IMR-90 (cell line): ENCODE data around the gene TIMM8A. TPM values are rescaled to one million over a fixed set of nuclear protein-coding genes. Genes with fewer than 3 reads are reported as not detected.

Experiments used
- ATAC-seq: fragments of 200-7000 bp; cut with Tn5 transposase; 2 replicates; pipeline ENCODE4 v1.9.1; 2020; ENCODE audit warnings: low read depth, mild to moderate bottlenecking, moderate library complexity
- BruUV-seq: library from RNA; stranded (reverse); fragments of 400-500 nt; replicated peaks from 2 replicates; lab custom pipeline; 2021; lab: Mats Ljungman, UMichigan
- CTCF ChIA-PET: fragments of 300-600 bp; formaldehyde crosslinking; extraction: SDS; loops from one replicate; lab custom pipeline; 2021; ENCODE audit warnings: antibody characterized with exemption; lab: Yijun Ruan, JAX
- POLR2A ChIA-PET: fragments of 300-600 bp; sonication (Branson Sonifier 250); formaldehyde crosslinking; loops from one replicate; lab custom pipeline; 2022; ENCODE audit warnings: antibody characterized with exemption; ENCODE audit not compliant: unreplicated experiment; lab: Charles Lee
- DNase-seq: peaks from one replicate; pipeline ENCODE4 v3.0.0; 2013
- H2AFZ ChIP-seq: replicated peaks from 2 replicates; pipeline ENCODE3; 2013; ENCODE audit warnings: low read length, mild to moderate bottlenecking; ENCODE audit not compliant: poor library complexity
- H2AK5ac ChIP-seq: 2 replicates; pipeline ENCODE4 v1.6.1; 2013; ENCODE audit warnings: low read depth, low read length, inconsistent platforms
- H2AK9ac ChIP-seq: replicated peaks from 2 replicates; pipeline ENCODE3; 2013; ENCODE audit warnings: mild to moderate bottlenecking, low read depth, low read length, moderate library complexity; ENCODE audit not compliant: poor library complexity
- H2BK120ac ChIP-seq: 2 replicates; pipeline ENCODE4 v1.6.1; 2013; ENCODE audit warnings: low read depth, low read length, inconsistent platforms
- H2BK15ac ChIP-seq: 3 replicates; pipeline ENCODE4 v1.6.1; 2013; ENCODE audit warnings: low read depth, low read length, inconsistent platforms
- H2BK20ac ChIP-seq: 2 replicates; pipeline ENCODE4 v1.6.1; 2013; ENCODE audit warnings: low read depth, mild to moderate bottlenecking, inconsistent platforms, low read length, moderate library complexity
- H2BK5ac ChIP-seq: 2 replicates; pipeline ENCODE4 v1.6.1; 2013; ENCODE audit warnings: mild to moderate bottlenecking, low read depth, low read length, inconsistent platforms; ENCODE audit not compliant: poor library complexity, severe bottlenecking
- H3K14ac ChIP-seq: replicated peaks from 2 replicates; pipeline ENCODE4 v1.6.1; 2013; ENCODE audit warnings: low read depth, low read length, inconsistent platforms
- H3K18ac ChIP-seq: 2 replicates; pipeline ENCODE4 v1.6.1; 2013; ENCODE audit warnings: low read depth, low read length, control low read depth
- H3K23ac ChIP-seq: 2 replicates; pipeline ENCODE4 v1.6.1; 2013; ENCODE audit warnings: low read depth, low read length, inconsistent platforms
- H3K27ac ChIP-seq: 2 replicates; pipeline ENCODE4 v1.5.1; 2013; ENCODE audit warnings: mild to moderate bottlenecking, control low read depth, low read length; ENCODE audit not compliant: insufficient read depth
- H3K27me3 ChIP-seq: 2 replicates; pipeline ENCODE4 v1.6.1; 2013; ENCODE audit warnings: low read length; ENCODE audit not compliant: control insufficient read depth, insufficient read depth
- H3K36me3 ChIP-seq: 2 replicates; pipeline ENCODE4 v1.6.1; 2013; ENCODE audit warnings: low read length, mixed read lengths; ENCODE audit not compliant: control insufficient read depth, insufficient read depth
- H3K4ac ChIP-seq: 2 replicates; pipeline ENCODE4 v1.6.1; 2013; ENCODE audit warnings: low read depth, low read length, inconsistent platforms
- H3K4me1 ChIP-seq: 2 replicates; pipeline ENCODE4 v1.6.1; 2013; ENCODE audit warnings: low read length, mixed read lengths; ENCODE audit not compliant: control insufficient read depth, insufficient read depth
- H3K4me2 ChIP-seq: 2 replicates; pipeline ENCODE4 v1.6.1; 2013; ENCODE audit warnings: low read depth, mild to moderate bottlenecking, control low read depth, low read length, moderate library complexity
- H3K4me3 ChIP-seq: 2 replicates; pipeline ENCODE4 v1.5.1; 2013; ENCODE audit warnings: low read depth, mild to moderate bottlenecking, control low read depth, low read length, moderate library complexity; ENCODE audit not compliant: insufficient read depth
- H3K56ac ChIP-seq: 2 replicates; pipeline ENCODE4 v1.6.1; 2013; ENCODE audit warnings: low read length, inconsistent platforms; ENCODE audit not compliant: insufficient read depth; ENCODE audit errors: extremely low read depth
- H3K79me1 ChIP-seq, 2 experiments: 2 replicates each; pipeline ENCODE4 v1.6.1; 2013; ENCODE audit warnings: low read length in 2 of 2, inconsistent platforms in 1 of 2, low read depth in 1 of 2
- H3K9ac ChIP-seq: 2 replicates; pipeline ENCODE4 v1.6.1; 2013; ENCODE audit warnings: low read depth, low read length, control low read depth
- H3K9me1 ChIP-seq: 2 replicates; pipeline ENCODE4 v1.6.1; 2013; ENCODE audit warnings: low read length, inconsistent platforms; ENCODE audit not compliant: insufficient read depth
- H3K9me3 ChIP-seq: 2 replicates; pipeline ENCODE4 v1.6.1; 2013; ENCODE audit warnings: low read length; ENCODE audit not compliant: control insufficient read depth, insufficient read depth
- H4K20me1 ChIP-seq: 2 replicates; pipeline ENCODE4 v1.6.1; 2013; ENCODE audit warnings: low read length, inconsistent platforms; ENCODE audit not compliant: insufficient read depth
- H4K5ac ChIP-seq: 2 replicates; pipeline ENCODE4 v1.6.1; 2013; ENCODE audit warnings: mild to moderate bottlenecking, low read depth, low read length, control low read depth
- H4K8ac ChIP-seq, 2 experiments: 2 replicates each; pipeline ENCODE4 v1.6.1; 2013; ENCODE audit warnings: low read depth in 2 of 2, low read length in 2 of 2, control low read depth in 1 of 2, inconsistent platforms in 1 of 2
- H4K91ac ChIP-seq: 2 replicates; pipeline ENCODE4 v1.6.1; 2013; ENCODE audit warnings: low read depth, low read length, inconsistent platforms; ENCODE audit not compliant: insufficient read depth
- BHLHE40 ChIP-seq: fragments of 150-350 bp; IDR thresholded peaks from 2 replicates; pipeline ENCODE4 v1.6.1; 2016; ENCODE audit warnings: mild to moderate bottlenecking, low read depth, low read length
- CEBPB ChIP-seq: IDR thresholded peaks from 2 replicates; pipeline ENCODE4 v1.6.1; 2012; ENCODE audit warnings: low read depth, low read length, improper control_type of control experiment
- CHD1 ChIP-seq: IDR thresholded peaks from 2 replicates; pipeline ENCODE4 v1.6.1; 2012; ENCODE audit warnings: low read depth, low read length, improper control_type of control experiment
- CTCF ChIP-seq: conservative IDR thresholded peaks from 2 replicates; pipeline ENCODE4 v1.5.1; 2012; ENCODE audit warnings: mild to moderate bottlenecking, low read depth, low read length, improper control_type of control experiment
- FOS ChIP-seq: fragments of 150-350 bp; IDR thresholded peaks from 2 replicates; pipeline ENCODE4 v1.6.1; 2016; ENCODE audit warnings: low read depth, low read length
- MAFK ChIP-seq: IDR thresholded peaks from 2 replicates; pipeline ENCODE4 v1.6.1; 2012; ENCODE audit warnings: low read depth, low read length, improper control_type of control experiment
- MAZ ChIP-seq: IDR thresholded peaks from 2 replicates; pipeline ENCODE4 v1.6.1; 2012; ENCODE audit warnings: low read depth, mild to moderate bottlenecking, low read length, improper control_type of control experiment, moderate library complexity, borderline replicate concordance
- MXI1 ChIP-seq: IDR thresholded peaks from 2 replicates; pipeline ENCODE4 v1.6.1; 2012; ENCODE audit warnings: low read depth, mild to moderate bottlenecking, low read length, moderate library complexity, borderline replicate concordance
- NFE2L2 ChIP-seq: fragments of 150-350 bp; IDR thresholded peaks from 2 replicates; pipeline ENCODE4 v1.6.1; 2016; ENCODE audit warnings: low read depth, mild to moderate bottlenecking, low read length
- RAD21 ChIP-seq: IDR thresholded peaks from 2 replicates; pipeline ENCODE4 v1.6.1; 2012; ENCODE audit warnings: low read length, improper control_type of control experiment
- RFX5 ChIP-seq: IDR thresholded peaks from 2 replicates; pipeline ENCODE4 v1.8.0; 2012; ENCODE audit warnings: low read depth, mild to moderate bottlenecking, low read length, moderate library complexity
- SMC3 ChIP-seq: fragments of 150-350 bp; IDR thresholded peaks from 2 replicates; pipeline ENCODE4 v1.6.1; 2016; ENCODE audit warnings: low read depth, mild to moderate bottlenecking, antibody characterized with exemption, low read length, moderate library complexity
- USF2 ChIP-seq: fragments of 150-350 bp; IDR thresholded peaks from 2 replicates; pipeline ENCODE4 v1.6.1; 2017; ENCODE audit warnings: mild to moderate bottlenecking, antibody characterized with exemption, low read length, low read depth
- WGBS, 2 experiments: methylation state at CpG; one replicate each; pipeline versions ENCODE4 v1.1.5 to v1.1.7; 2013; ENCODE audit warnings: missing lambda C conversion rate in 2 of 2; ENCODE audit not compliant: insufficient read length in 1 of 2; ENCODE audit errors: extremely low coverage in 2 of 2; 5-methylcytosine and 5-hydroxymethylcytosine counted together
- dilution Hi-C: fragments of 300-500 bp; cut with HindIII; formaldehyde crosslinking; loops from one replicate; pipeline ENCODE4 v1.14.3; 2018; ENCODE audit warnings: low sequenced_read_pairs; ENCODE audit not compliant: unreplicated experiment
- in situ Hi-C: fragments of 300-500 bp; cut with MboI; formaldehyde crosslinking; loops from 3 replicates; pipeline ENCODE4 v1.14.3; 2019; ENCODE audit warnings: low sequenced_read_pairs, inconsistent platforms, mixed read lengths
- intact Hi-C: fragments of 100-400 bp; cut with micrococcal nuclease; formaldehyde crosslinking; loops from 2 replicates; pipeline ENCODE4 v1.10.0; 2022
- polyA plus RNA-seq, 3 experiments: library from polyadenylated mRNA; depleted of rRNA; stranded (reverse); fragments of >200 nt; gene quantifications; 2 replicates each; pipeline ENCODE4 v1.2.3, GENCODE V29; 2012; ENCODE audit warnings: low replicate concordance in 1 of 3
- total RNA-seq: library from RNA; depleted of rRNA; stranded (reverse); fragments of >200 nt; gene quantifications from 2 replicates; pipeline ENCODE4 v1.2.3, GENCODE V29; 2012
- TF ChIP-seq, protein P1 (sequence below): fragments of 150-350 bp; IDR thresholded peaks from 2 replicates; pipeline ENCODE4 v1.6.1; 2016; ENCODE audit warnings: low read depth, mild to moderate bottlenecking, low read length, moderate library complexity, borderline replicate concordance

Gene TIMM8A
- total and polyA plus RNA-seq, 2 of the 4 experiments (the other 2 are of a cell fraction): 2.2 to 11.6 TPM

DNA sequence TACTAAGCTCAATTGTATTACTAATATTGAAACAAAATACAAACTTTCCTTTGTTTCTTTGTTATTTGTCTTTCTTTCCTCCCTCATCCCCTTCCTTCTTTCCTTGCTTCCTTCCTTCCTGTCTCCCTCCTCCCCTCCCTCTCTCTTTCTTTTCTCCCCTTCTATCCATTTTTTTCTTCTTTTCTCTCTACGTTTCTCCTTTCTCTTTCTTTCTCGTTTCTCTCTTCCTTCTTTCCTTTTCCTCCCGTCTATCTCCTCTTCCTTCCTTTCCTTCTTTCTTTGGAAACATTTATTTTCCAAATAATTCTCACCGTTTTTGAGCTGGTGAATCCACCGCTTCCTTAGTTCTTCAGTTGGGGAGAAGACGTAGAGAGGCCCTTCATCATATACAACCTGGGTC lies 21.1 kb upstream of the TIMM8A start:
- Histone ChIP-seq H2BK120ac (no peak overlapping the region), H2AFZ (no peak overlapping the region), H2AK5ac (no peak overlapping the region), H3K79me1 (no peaks in the 10 kb centered on the region), H3K23ac (no peak overlapping the region), H4K20me1 (no peaks in the 10 kb centered on the region), H3K4ac (no peak overlapping the region), H3K14ac (no peak overlapping the region), H3K27ac (no peak overlapping the region), H3K27me3 (peaks cover 3% of the 10 kb centered on the region), H3K4me3 (no peak overlapping the region), H3K18ac (no peak overlapping the region), H2BK5ac (no peak overlapping the region), H2BK20ac (no peak overlapping the region), H4K91ac (no peak overlapping the region), H3K9me1 (no peaks in the 10 kb centered on the region), H2AK9ac (no peak overlapping the region), H3K4me2 (no peak overlapping the region), H4K8ac (no peak overlapping the region), H2BK15ac (no peak overlapping the region), H3K56ac (no peak overlapping the region), H3K4me1 (no peaks in the 10 kb centered on the region), H4K5ac (no peak overlapping the region), H3K9ac (no peak overlapping the region), H3K9me3 (no peaks in the 10 kb centered on the region), H3K36me3 (no peaks in the 10 kb centered on the region)
- BruUV-seq: no TSS peak
- TF ChIP-seq MXI1 (no peak), MAZ (no peak), USF2 (no peak), RFX5 (no peak), RAD21 (no peak), BHLHE40 (no peak), FOS (no peak), NFE2L2 (no peak), MAFK (no peak), CTCF (no peak), CEBPB (no peak), CHD1 (no peak), SMC3 (no peak)
- TF ChIP-seq, protein P1, sequence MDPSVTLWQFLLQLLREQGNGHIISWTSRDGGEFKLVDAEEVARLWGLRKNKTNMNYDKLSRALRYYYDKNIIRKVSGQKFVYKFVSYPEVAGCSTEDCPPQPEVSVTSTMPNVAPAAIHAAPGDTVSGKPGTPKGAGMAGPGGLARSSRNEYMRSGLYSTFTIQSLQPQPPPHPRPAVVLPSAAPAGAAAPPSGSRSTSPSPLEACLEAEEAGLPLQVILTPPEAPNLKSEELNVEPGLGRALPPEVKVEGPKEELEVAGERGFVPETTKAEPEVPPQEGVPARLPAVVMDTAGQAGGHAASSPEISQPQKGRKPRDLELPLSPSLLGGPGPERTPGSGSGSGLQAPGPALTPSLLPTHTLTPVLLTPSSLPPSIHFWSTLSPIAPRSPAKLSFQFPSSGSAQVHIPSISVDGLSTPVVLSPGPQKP: no peak
- 33 to 93% methylated on average over 1 to 2 of the region's 6 CpGs for WGBS, 2 experiments
- DNase-seq (no peak), ATAC-seq (no peak)
- dilution Hi-C loops (no loop called here), intact Hi-C loops (no loop called here), in situ Hi-C loops (no loop called here)
- CTCF ChIA-PET: no interaction called here
- POLR2A ChIA-PET: no interaction called here
